HFFc6 (cell line): ENCODE results near the gene AKAP1. TPM values are rescaled to one million over a fixed set of nuclear protein-coding genes. Genes with fewer than 3 reads are reported as not detected.

Experiments
- DNase-seq: peaks from one replicate; pipeline ENCODE4 v3.0.0-alpha.2; 2018
- H3K27ac Mint-ChIP-seq: 2 replicates; pipeline ENCODE4 v1.8.0; 2020; ENCODE audit warnings: mild to moderate bottlenecking, mixed read lengths
- H3K27me3 Mint-ChIP-seq: 2 replicates; pipeline ENCODE4 v1.8.0; 2021; ENCODE audit warnings: mild to moderate bottlenecking, moderate library complexity, mixed read lengths; ENCODE audit not compliant: insufficient read depth
- H3K36me3 Mint-ChIP-seq: 2 replicates; pipeline ENCODE4 v1.8.0; 2021; ENCODE audit warnings: low read depth, mixed read lengths
- H3K4me1 Mint-ChIP-seq: 2 replicates; pipeline ENCODE4 v1.8.0; 2020; ENCODE audit warnings: low read depth, mixed read lengths
- H3K4me3 Mint-ChIP-seq: 2 replicates; pipeline ENCODE4 v1.8.0; 2020; ENCODE audit warnings: mild to moderate bottlenecking, moderate library complexity, mixed read lengths
- H3K9me3 Mint-ChIP-seq: 2 replicates; pipeline ENCODE4 v1.8.0; 2020; ENCODE audit warnings: mild to moderate bottlenecking, mixed read lengths
- long read RNA-seq: library from polyadenylated mRNA; unstranded; transcript quantifications from one replicate; pipeline ENCODE4 v2.0.0, GENCODE V29; 2019
- total RNA-seq, 6 experiments: library from RNA; stranded (reverse); fragmentation: NEBNext Ultra II Directional; extraction: Animal tissue kit (Norgen Biotek cat#: 25700); gene quantifications; 2 replicates in 1 of 6; 3 replicates in 5 of 6; pipeline ENCODE4 v1.2.3, GENCODE V29; 2021
- TF ChIP-seq, protein P1 (sequence below): fragments of 200-600 bp; sonication (generic); IDR thresholded peaks from 2 replicates; pipeline ENCODE4 v1.5.0; 2021; ENCODE audit warnings: antibody characterized with exemption, mild to moderate bottlenecking

The AKAP1 gene, protein sequence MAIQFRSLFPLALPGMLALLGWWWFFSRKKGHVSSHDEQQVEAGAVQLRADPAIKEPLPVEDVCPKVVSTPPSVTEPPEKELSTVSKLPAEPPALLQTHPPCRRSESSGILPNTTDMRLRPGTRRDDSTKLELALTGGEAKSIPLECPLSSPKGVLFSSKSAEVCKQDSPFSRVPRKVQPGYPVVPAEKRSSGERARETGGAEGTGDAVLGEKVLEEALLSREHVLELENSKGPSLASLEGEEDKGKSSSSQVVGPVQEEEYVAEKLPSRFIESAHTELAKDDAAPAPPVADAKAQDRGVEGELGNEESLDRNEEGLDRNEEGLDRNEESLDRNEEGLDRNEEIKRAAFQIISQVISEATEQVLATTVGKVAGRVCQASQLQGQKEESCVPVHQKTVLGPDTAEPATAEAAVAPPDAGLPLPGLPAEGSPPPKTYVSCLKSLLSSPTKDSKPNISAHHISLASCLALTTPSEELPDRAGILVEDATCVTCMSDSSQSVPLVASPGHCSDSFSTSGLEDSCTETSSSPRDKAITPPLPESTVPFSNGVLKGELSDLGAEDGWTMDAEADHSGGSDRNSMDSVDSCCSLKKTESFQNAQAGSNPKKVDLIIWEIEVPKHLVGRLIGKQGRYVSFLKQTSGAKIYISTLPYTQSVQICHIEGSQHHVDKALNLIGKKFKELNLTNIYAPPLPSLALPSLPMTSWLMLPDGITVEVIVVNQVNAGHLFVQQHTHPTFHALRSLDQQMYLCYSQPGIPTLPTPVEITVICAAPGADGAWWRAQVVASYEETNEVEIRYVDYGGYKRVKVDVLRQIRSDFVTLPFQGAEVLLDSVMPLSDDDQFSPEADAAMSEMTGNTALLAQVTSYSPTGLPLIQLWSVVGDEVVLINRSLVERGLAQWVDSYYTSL
- total RNA-seq: 10 to 100 TPM in 5 of 6 experiments, 1 to 10 TPM in 1; 9.7 to 12.6 (median 10.7) TPM
- long read RNA-seq, partial matches to known transcripts: 2 of 7 reads
- long read RNA-seq, other reads (novel, unspliced or antisense): 2 of 7 reads

DNA sequence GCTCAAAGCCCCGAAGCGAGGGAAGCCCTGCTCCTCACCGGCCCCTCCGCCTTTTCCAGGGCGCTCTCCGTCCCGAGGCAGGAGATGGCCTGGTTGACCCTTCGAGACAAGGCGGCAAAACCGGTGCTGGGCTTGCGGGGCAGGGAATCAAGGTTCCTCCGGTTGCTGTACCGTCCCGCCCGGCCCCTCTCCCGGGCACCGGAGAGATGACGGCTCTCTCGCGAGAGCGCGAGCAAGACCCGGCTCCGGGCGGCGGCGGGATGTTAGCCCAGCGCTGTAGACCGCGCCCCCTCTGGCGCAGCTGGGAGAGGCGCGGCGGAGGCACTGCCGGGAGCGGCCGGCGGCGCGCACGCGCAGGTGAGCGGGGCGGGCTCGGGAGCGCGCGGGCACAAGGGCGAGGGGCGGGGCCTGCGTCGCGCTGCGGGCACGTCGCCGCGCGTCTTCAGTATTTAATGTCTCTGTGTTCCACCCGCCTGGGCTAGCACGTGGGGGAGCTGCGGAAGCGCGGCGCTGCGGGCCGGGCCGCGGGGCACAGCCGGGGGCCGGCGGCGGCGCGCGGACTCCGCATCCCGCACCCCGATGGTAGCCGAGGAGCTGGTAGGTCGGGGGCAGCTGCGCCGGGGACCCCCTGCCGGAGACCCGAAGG lies at the start of gene AKAP1:
AKAP1 (plus strand) TSS at position 445 of the 646 bp plus-strand sequence. CDS start 20,219 bp downstream, outside the sequence.
- peak within 1 kb of the TSS; percentile 94 for H3K4me3 Mint-ChIP-seq
- H3K27ac Mint-ChIP-seq: peak within 1 kb of the TSS; percentile 94
- H3K4me1 Mint-ChIP-seq: peaks cover 29% of the 10 kb centered on the region
- H3K9me3 Mint-ChIP-seq: no peaks in the 10 kb centered on the region
- TF ChIP-seq, protein P1, sequence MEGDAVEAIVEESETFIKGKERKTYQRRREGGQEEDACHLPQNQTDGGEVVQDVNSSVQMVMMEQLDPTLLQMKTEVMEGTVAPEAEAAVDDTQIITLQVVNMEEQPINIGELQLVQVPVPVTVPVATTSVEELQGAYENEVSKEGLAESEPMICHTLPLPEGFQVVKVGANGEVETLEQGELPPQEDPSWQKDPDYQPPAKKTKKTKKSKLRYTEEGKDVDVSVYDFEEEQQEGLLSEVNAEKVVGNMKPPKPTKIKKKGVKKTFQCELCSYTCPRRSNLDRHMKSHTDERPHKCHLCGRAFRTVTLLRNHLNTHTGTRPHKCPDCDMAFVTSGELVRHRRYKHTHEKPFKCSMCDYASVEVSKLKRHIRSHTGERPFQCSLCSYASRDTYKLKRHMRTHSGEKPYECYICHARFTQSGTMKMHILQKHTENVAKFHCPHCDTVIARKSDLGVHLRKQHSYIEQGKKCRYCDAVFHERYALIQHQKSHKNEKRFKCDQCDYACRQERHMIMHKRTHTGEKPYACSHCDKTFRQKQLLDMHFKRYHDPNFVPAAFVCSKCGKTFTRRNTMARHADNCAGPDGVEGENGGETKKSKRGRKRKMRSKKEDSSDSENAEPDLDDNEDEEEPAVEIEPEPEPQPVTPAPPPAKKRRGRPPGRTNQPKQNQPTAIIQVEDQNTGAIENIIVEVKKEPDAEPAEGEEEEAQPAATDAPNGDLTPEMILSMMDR: peak; percentile 34
- peak; percentile 91 for DNase-seq
- peaks cover 5% of the 10 kb centered on the region for H3K27me3 Mint-ChIP-seq
- H3K36me3 Mint-ChIP-seq: no peaks in the 10 kb centered on the region

DNA sequence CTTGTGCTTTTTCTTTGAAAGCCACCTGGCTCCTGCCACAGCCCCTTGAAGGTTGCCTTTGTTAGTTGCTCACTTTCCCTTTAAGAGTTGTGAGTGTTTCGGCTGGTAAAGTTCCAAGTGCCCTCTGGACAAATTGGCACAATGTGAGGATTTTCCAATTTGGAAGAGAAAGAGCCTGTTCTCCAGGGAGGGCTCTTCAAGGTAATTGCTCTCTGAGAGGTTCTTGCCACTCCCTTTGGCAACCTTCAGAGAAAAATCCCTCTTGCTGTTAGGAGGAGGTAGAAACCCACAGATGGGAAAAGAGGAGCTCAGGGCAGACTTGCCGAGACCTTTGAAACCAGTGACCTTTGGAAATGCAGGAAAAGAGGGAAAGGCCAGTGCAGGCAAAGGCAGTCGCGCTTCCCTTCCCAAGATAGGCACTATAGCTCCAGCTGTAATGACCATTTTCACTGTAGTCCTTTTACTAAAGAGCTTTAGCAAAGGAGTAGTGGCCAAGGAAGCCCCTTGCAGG lies 49.0 kb upstream of the AKAP1 start:
- Mint-ChIP-seq H3K27me3 (peaks cover 14% of the 10 kb centered on the region), H3K4me3 (no peak overlapping the region), H3K36me3 (no peaks in the 10 kb centered on the region), H3K9me3 (no peaks in the 10 kb centered on the region), H3K4me1 (no peaks in the 10 kb centered on the region), H3K27ac (no peak overlapping the region)
- TF ChIP-seq, protein P1: no peak
- DNase-seq: no peak

DNA sequence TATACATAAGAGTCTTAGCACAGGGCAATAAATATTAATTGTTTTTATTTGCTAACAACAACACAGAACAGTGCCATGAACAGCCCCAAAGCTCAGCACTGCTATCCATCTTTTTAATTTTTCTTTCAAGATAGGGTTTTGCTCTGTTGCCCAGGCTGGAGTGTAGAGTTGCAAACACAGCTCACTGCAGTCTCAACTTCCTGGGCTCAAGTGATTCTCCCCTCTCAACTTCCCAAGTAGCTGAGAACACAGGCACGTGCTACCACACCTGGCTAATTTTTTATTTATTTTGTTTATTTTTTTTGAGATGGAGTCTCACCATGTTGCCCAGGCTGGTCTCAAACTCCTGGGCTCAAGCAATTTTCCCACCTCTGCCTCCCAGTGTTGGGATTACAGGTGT lies 47.6 kb upstream of the AKAP1 start:
- H3K27me3 Mint-ChIP-seq: peaks cover 19% of the 10 kb centered on the region
- H3K4me3 Mint-ChIP-seq: no peak overlapping the region
- no peak for DNase-seq
- H3K36me3 Mint-ChIP-seq: no peaks in the 10 kb centered on the region
- TF ChIP-seq, protein P1: no peak
- no peak overlapping the region for H3K27ac Mint-ChIP-seq
- H3K9me3 Mint-ChIP-seq: no peaks in the 10 kb centered on the region
- H3K4me1 Mint-ChIP-seq: no peaks in the 10 kb centered on the region

DNA sequence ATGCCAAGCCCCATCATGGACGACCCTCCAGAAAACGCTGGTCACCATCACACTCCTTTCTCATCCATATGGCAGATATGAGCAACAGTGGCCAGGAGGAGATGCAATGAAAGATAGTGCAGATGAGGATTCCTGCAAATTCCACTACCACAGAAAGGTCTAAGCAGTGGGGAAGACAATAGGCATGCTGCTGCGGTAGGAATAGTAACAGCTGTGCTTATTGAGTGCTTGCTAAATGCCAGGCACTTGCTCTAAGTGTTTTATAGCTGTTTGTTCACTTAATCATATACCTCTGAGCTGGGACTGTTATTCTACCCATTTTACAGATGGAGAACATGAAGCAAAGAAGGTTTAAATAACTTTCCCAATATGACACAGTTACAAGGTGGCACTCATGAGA lies 46.6 kb upstream of the AKAP1 start:
- Mint-ChIP-seq H3K27ac (no peak overlapping the region), H3K4me3 (no peak overlapping the region), H3K36me3 (no peaks in the 10 kb centered on the region), H3K4me1 (no peaks in the 10 kb centered on the region), H3K27me3 (peaks cover 27% of the 10 kb centered on the region), H3K9me3 (no peaks in the 10 kb centered on the region)
- DNase-seq: no peak
- TF ChIP-seq, protein P1: no peak

DNA sequence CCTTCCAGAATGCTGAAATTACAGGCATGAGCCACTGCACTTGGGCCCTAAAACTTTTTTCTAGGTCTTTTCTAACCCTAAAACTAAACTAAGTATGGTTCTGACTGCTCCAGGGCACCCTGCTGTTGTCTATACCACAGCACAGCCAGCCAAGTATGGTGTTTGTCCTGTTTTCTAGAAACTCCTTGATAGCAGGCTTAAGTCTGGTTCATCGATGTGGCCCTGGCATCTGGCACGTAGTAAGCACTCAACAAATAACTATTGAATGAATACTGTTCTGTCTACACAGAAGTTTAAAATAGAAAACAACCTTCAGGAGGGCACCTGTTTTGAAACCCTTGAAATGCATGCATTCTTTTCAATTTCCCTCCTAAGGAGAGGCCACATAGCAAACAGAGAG lies 44.5 kb upstream of the AKAP1 start:
- Mint-ChIP-seq H3K36me3 (no peaks in the 10 kb centered on the region), H3K4me3 (no peak overlapping the region), H3K27ac (no peak overlapping the region), H3K4me1 (no peaks in the 10 kb centered on the region), H3K9me3 (no peaks in the 10 kb centered on the region), H3K27me3 (peaks cover 38% of the 10 kb centered on the region)
- TF ChIP-seq, protein P1: no peak
- DNase-seq: no peak
